ENCODE measurements around the gene GPR32. TPM values are rescaled to one million over a fixed set of nuclear protein-coding genes. Genes with fewer than 3 reads are reported as not detected.
"Not testable (repeated sequence)": the region's sequence is repeated elsewhere in the genome, so short reads cannot be mapped to it uniquely, and the experiment has no call there.

GPR32 gene
- total RNA-seq, 1 donor from 2014 or later = not detected

DNA sequence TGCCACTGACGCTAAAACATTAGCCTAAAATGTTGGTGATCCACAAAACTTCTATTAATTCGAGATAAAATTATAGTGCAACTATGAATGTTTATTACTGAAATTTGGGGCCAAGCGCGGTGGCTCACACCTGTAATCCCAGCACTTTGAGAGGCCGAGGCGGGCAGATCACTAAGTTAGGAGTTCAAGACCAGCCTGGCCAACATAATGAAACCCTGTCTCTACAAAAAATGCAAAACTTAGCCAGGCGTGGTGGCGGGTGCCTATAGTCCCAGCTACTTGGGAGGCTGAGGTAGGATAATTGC lies 13.5 kb downstream of the GPR32 start:
- TF ChIP-seq, protein P1, sequence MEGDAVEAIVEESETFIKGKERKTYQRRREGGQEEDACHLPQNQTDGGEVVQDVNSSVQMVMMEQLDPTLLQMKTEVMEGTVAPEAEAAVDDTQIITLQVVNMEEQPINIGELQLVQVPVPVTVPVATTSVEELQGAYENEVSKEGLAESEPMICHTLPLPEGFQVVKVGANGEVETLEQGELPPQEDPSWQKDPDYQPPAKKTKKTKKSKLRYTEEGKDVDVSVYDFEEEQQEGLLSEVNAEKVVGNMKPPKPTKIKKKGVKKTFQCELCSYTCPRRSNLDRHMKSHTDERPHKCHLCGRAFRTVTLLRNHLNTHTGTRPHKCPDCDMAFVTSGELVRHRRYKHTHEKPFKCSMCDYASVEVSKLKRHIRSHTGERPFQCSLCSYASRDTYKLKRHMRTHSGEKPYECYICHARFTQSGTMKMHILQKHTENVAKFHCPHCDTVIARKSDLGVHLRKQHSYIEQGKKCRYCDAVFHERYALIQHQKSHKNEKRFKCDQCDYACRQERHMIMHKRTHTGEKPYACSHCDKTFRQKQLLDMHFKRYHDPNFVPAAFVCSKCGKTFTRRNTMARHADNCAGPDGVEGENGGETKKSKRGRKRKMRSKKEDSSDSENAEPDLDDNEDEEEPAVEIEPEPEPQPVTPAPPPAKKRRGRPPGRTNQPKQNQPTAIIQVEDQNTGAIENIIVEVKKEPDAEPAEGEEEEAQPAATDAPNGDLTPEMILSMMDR (IDR thresholded peaks at IDR 0.05) = peak; percentile 51
- H3K27ac Mint-ChIP-seq (ENCODE audit: unreplicated experiment); H3K36me3 Mint-ChIP-seq (ENCODE audit: low read depth); H3K4me3 Mint-ChIP-seq (ENCODE audit: unreplicated experiment); H3K9me3 Mint-ChIP-seq (ENCODE audit: low read depth); DNase-seq (ENCODE audit: low spot score); H3K4me1 Mint-ChIP-seq (ENCODE audit: low read depth): not testable (repeated sequence)
- H3K27me3 Mint-ChIP-seq (ENCODE audit: low read depth) = peaks cover 34% of the 10 kb centered on the region

DNA sequence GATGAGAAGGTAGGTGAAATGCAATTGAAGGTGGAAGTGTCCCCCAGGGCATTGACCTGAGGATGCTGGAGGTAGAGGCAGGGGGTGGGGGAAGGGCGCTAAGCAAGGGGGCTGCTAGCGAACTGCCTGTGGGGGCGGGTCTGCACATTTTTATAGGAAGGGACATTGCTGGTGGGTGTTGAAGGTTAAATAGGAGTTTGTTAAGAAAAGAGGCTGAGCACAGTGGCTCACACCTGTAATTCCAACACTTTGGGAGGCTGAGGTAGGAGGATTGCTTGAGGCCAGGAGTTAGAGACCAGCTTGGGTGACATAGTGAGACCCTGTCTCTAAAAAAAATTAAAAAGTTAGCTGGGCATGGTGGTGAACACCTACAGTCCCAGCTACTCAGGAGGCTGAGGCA lies 14.4 kb downstream of the GPR32 start:
- no peak overlapping the region for H3K4me3 Mint-ChIP-seq (ENCODE audit: unreplicated experiment)
- H3K27me3 Mint-ChIP-seq (ENCODE audit: low read depth) = peaks cover 25% of the 10 kb centered on the region
- no peak for DNase-seq (ENCODE audit: low spot score)
- TF ChIP-seq, protein P1 (IDR thresholded peaks at IDR 0.05) = no peak
- peaks cover 6% of the 10 kb centered on the region for H3K4me1 Mint-ChIP-seq (ENCODE audit: low read depth)
- no peaks in the 10 kb centered on the region for H3K36me3 Mint-ChIP-seq (ENCODE audit: low read depth)
- no peak overlapping the region for H3K27ac Mint-ChIP-seq (ENCODE audit: unreplicated experiment)
- H3K9me3 Mint-ChIP-seq (ENCODE audit: low read depth) = no peaks in the 10 kb centered on the region

GRCh38 chr19:50785329-50785728 lies 15.1 kb downstream of the GPR32 start:
- Mint-ChIP-seq H3K4me3 (ENCODE audit: unreplicated experiment) (no peak overlapping the region), H3K36me3 (ENCODE audit: low read depth) (no peaks in the 10 kb centered on the region), H3K27ac (ENCODE audit: unreplicated experiment) (peak overlapping the region; percentile 56), H3K27me3 (ENCODE audit: low read depth) (peaks cover 18% of the 10 kb centered on the region), H3K9me3 (ENCODE audit: low read depth) (no peaks in the 10 kb centered on the region), H3K4me1 (ENCODE audit: low read depth) (peaks cover 6% of the 10 kb centered on the region)
- DNase-seq (ENCODE audit: low spot score) = no peak
- TF ChIP-seq, protein P1 (IDR thresholded peaks at IDR 0.05) = no peak

- Mint-ChIP-seq H3K4me3 (ENCODE audit: unreplicated experiment) (no peak within 1 kb of the TSS), H3K27me3 (ENCODE audit: low read depth) (no peaks in the 10 kb centered on the region), H3K4me1 (ENCODE audit: low read depth) (no peaks in the 10 kb centered on the region), H3K9me3 (ENCODE audit: low read depth) (no peaks in the 10 kb centered on the region), H3K36me3 (ENCODE audit: low read depth) (no peaks in the 10 kb centered on the region), H3K27ac (ENCODE audit: unreplicated experiment) (no peak within 1 kb of the TSS)
- DNase-seq (ENCODE audit: low spot score) = no peak
- TF ChIP-seq, protein P1 (IDR thresholded peaks at IDR 0.05) = no peak
Measured at GRCh38 chr19:50790396-50790795, 20.1 kb downstream of the GPR32 start, which contains the start of gene ACP4. TSS of gene ACP4 (plus strand) at chr19:50790415. CDS start at chr19:50790415, 0 bp downstream.

- H3K9me3 Mint-ChIP-seq (ENCODE audit: low read depth) = no peaks in the 10 kb centered on the region
- H3K27me3 Mint-ChIP-seq (ENCODE audit: low read depth) = no peaks in the 10 kb centered on the region
- TF ChIP-seq, protein P1 (IDR thresholded peaks at IDR 0.05) = no peak
- no peaks in the 10 kb centered on the region for H3K4me1 Mint-ChIP-seq (ENCODE audit: low read depth)
- H3K36me3 Mint-ChIP-seq (ENCODE audit: low read depth) = no peaks in the 10 kb centered on the region
- no peak for DNase-seq (ENCODE audit: low spot score)
- no peak overlapping the region for H3K4me3 Mint-ChIP-seq (ENCODE audit: unreplicated experiment)
- no peak overlapping the region for H3K27ac Mint-ChIP-seq (ENCODE audit: unreplicated experiment)
Measured at GRCh38 chr19:50790922-50791467, 20.7 kb downstream of the GPR32 start.

Data from chondrocyte (in vitro differentiated cells).